Prostate gland (tissue), 2 donors: ENCODE results near the gene RTP5. TPM values are rescaled to one million over a fixed set of nuclear protein-coding genes. Genes with fewer than 3 reads are reported as not detected.

Experiments
- DNase-seq: peaks from one replicate; pipeline ENCODE4 v3.0.0-alpha.2; 2019; ENCODE audit warnings: low spot score
- H3K27ac ChIP-seq, 2 donors: fragments of 200-600 bp; sonication (generic); 2 replicates each; pipeline ENCODE4 v1.5.1; 2017 to 2019
- H3K27me3 ChIP-seq: fragments of 200-600 bp; sonication (generic); replicated peaks from 2 replicates; pipeline ENCODE4 v1.5.1; 2019; ENCODE audit not compliant: insufficient read depth
- H3K36me3 ChIP-seq, 2 donors: fragments of 200-600 bp; sonication (generic); 1 replicate in 1 of 2; 2 replicates in 1 of 2; pipeline versions ENCODE4 v1.5.1 to v1.8.1; 2017 to 2019
- H3K4me1 ChIP-seq: fragments of 200-600 bp; sonication (generic); replicated peaks from 2 replicates; pipeline ENCODE4 v1.5.1; 2019
- H3K4me3 ChIP-seq, 2 donors: fragments of 200-600 bp; sonication (generic); 2 replicates each; pipeline ENCODE4 v1.5.1; 2017 to 2019
- H3K9me3 ChIP-seq: fragments of 200-600 bp; sonication (generic); 2 replicates; pipeline ENCODE4 v1.5.1; 2017
- CTCF ChIP-seq, 4 experiments: fragments of 200-600 bp in 2 of 4; fragments of 450-650 bp in 2 of 4; sonication (generic) in 2 of 4; IDR thresholded peaks; 1 replicate in 3 of 4; 2 replicates in 1 of 4; pipeline ENCODE4 v1.5.1; 2016 to 2019; ENCODE audit warnings: antibody characterized with exemption in 4 of 4, mild to moderate bottlenecking in 2 of 4, moderate library complexity in 2 of 4
- POLR2A ChIP-seq: fragments of 450-650 bp; IDR thresholded peaks from one replicate; pipeline ENCODE4 v1.6.1; 2016; ENCODE audit warnings: antibody characterized with exemption, mild to moderate bottlenecking
- POLR2AphosphoS5 ChIP-seq: sonication (generic); formaldehyde crosslinking; IDR thresholded peaks from one replicate; pipeline ENCODE4 v1.6.1; 2017; ENCODE audit warnings: antibody characterized with exemption
- WGBS: methylation state at CpG from one replicate; pipeline ENCODE4 v1.1.5; 2018; 5-methylcytosine and 5-hydroxymethylcytosine counted together
- intact Hi-C: fragments of 100-400 bp; cut with DNase I; formaldehyde crosslinking; loops from one replicate; pipeline ENCODE4 v1.14.2; 2022
- total RNA-seq, 2 donors: library from RNA; depleted of rRNA; stranded (reverse); fragments of >200 nt; gene quantifications; one replicate each; pipeline ENCODE4 v1.1.0, GENCODE V29; 2016

Gene RTP5
- total RNA-seq, 2 donors from 2014 or later: 0.14 to 0.28 TPM

GRCh38 chr2:241870081-241870541 lies 582 bp downstream of the RTP5 start:
- intact Hi-C loops: no loop called here
- H3K9me3 ChIP-seq: no peaks in the 10 kb centered on the region
- H3K4me3 ChIP-seq: no peak overlapping the region
- H3K4me1 ChIP-seq: peaks cover 5% of the 10 kb centered on the region
- H3K27ac ChIP-seq: no peak overlapping the region
- no peak for DNase-seq
- H3K36me3 ChIP-seq: no peaks in the 10 kb centered on the region
- 78% methylated on average over 11 of the region's 28 CpGs for WGBS
- no peaks in the 10 kb centered on the region for H3K27me3 ChIP-seq
- TF ChIP-seq POLR2AphosphoS5 (no peak), CTCF (IDR thresholded peaks at IDR 0.05) (no peak), POLR2A (no peak)

- 71% methylated on average over 28 of the region's 28 CpGs for WGBS
- H3K36me3 ChIP-seq: no peaks in the 10 kb centered on the region
- peaks cover 5% of the 10 kb centered on the region for H3K4me1 ChIP-seq
- H3K27me3 ChIP-seq: no peaks in the 10 kb centered on the region
- TF ChIP-seq POLR2A: no peak
- no peak overlapping the region for H3K27ac ChIP-seq
- no peaks in the 10 kb centered on the region for H3K9me3 ChIP-seq
- no peak overlapping the region for H3K4me3 ChIP-seq
- DNase-seq: no peak
- intact Hi-C loops: no loop called here
These were observed 1.3 kb downstream of the RTP5 start for GRCh38 chr2:241870611-241871537.

GRCh38 chr2:241871538-241872312 lies 2.2 kb downstream of the RTP5 start:
- intact Hi-C loops: no loop called here
- H3K4me3 ChIP-seq: no peak overlapping the region
- H3K9me3 ChIP-seq: no peaks in the 10 kb centered on the region
- peaks cover 5% of the 10 kb centered on the region for H3K4me1 ChIP-seq
- H3K27ac ChIP-seq: no peak overlapping the region
- no peaks in the 10 kb centered on the region for H3K36me3 ChIP-seq
- H3K27me3 ChIP-seq: no peaks in the 10 kb centered on the region
- 92% methylated on average over 37 of the region's 38 CpGs for WGBS
- no peak for TF ChIP-seq POLR2A
- TF ChIP-seq CTCF (IDR thresholded peaks at IDR 0.05): no peak
- no peak for TF ChIP-seq POLR2AphosphoS5
- DNase-seq: no peak

DNA sequence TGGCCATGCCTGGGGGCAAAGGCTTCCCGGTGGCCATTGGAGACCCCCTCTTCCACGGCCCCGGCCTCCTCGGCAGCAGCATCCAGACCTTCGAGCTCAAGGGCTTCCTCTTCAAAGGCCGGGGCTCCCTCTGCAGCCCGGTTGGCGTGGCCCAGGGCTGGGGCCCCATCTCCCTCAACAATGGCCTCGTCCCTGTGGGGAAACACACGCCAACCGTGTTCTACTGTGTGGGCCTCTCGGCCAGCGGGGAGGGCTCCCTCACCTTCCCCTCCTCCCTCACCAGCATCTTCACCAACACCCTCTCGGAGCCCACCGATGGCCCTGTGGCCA lies 2.7 kb downstream of the RTP5 start:
- no peaks in the 10 kb centered on the region for H3K27me3 ChIP-seq
- no peak for DNase-seq
- no peak overlapping the region for H3K4me3 ChIP-seq
- intact Hi-C loops: no loop called here
- WGBS: 91% methylated on average over 15 of the region's 15 CpGs
- H3K27ac ChIP-seq: no peak overlapping the region
- H3K4me1 ChIP-seq: peaks cover 5% of the 10 kb centered on the region
- H3K9me3 ChIP-seq: no peaks in the 10 kb centered on the region
- no peak for TF ChIP-seq POLR2A
- TF ChIP-seq POLR2AphosphoS5: no peak
- no peaks in the 10 kb centered on the region for H3K36me3 ChIP-seq

GRCh38 chr2:241873081-241873802 lies 3.7 kb downstream of the RTP5 start:
- intact Hi-C loops: no loop called here
- WGBS: 90% methylated on average over 52 of the region's 54 CpGs
- H3K9me3 ChIP-seq: no peaks in the 10 kb centered on the region
- H3K27me3 ChIP-seq: no peaks in the 10 kb centered on the region
- no peaks in the 10 kb centered on the region for H3K36me3 ChIP-seq
- no peak overlapping the region for H3K4me3 ChIP-seq
- DNase-seq: no peak
- TF ChIP-seq CTCF (IDR thresholded peaks at IDR 0.05): no peak
- TF ChIP-seq POLR2A: no peak
- no peak for TF ChIP-seq POLR2AphosphoS5
- no peak overlapping the region for H3K27ac ChIP-seq
- H3K4me1 ChIP-seq: peaks cover 5% of the 10 kb centered on the region
